Right cardiac atrium (tissue), 5 donors: Measurements from ENCODE around the gene SLC9A3. TPM values are rescaled to one million over a fixed set of nuclear protein-coding genes. Genes with fewer than 3 reads are reported as not detected.
A peak's percentile ranks its signal among the peaks of the same experiment; 100 is the strongest.
"Not testable (repeated sequence)": the region's sequence is repeated elsewhere in the genome, so short reads cannot be mapped to it uniquely, and the experiment has no call there.

Experiments used
- ATAC-seq, 2 donors: fragments of 200-7000 bp; cut with Tn5 transposase; one replicate each; pipeline versions ENCODE4 v1.8.0 to v1.9.1; 2020; ENCODE audit warnings: moderate library complexity in 2 of 2, mild to moderate bottlenecking in 1 of 2
- DNase-seq, 3 donors: peaks; one replicate each; pipeline ENCODE4 v3.0.0-alpha.2; 2020
- H3K27ac ChIP-seq: one replicate; pipeline ENCODE4 v1.5.1; 2013; ENCODE audit warnings: mild to moderate bottlenecking, low read length, control low read depth, moderate library complexity
- H3K27me3 ChIP-seq: one replicate; pipeline ENCODE4 v1.6.1; 2013; ENCODE audit not compliant: control insufficient read depth, insufficient read depth
- H3K4me1 ChIP-seq: one replicate; pipeline ENCODE4 v1.6.1; 2013; ENCODE audit warnings: low read length; ENCODE audit not compliant: control insufficient read depth, insufficient read depth
- H3K4me3 ChIP-seq: one replicate; pipeline ENCODE4 v1.5.1; 2013; ENCODE audit warnings: low read length, control low read depth
- H3K9me3 ChIP-seq: one replicate; pipeline ENCODE4 v1.6.1; 2013; ENCODE audit warnings: low read length; ENCODE audit not compliant: control insufficient read depth
- WGBS: extraction: QIAGEN DNeasy Blood & Tissue Kit; methylation state at CpG from one replicate; pipeline ENCODE4 v1.1.7; 2013; 5-methylcytosine and 5-hydroxymethylcytosine counted together
- intact Hi-C, 4 donors: fragments of 100-400 bp; cut with DNase I; formaldehyde crosslinking; loops; one replicate each; pipeline versions ENCODE4 v1.11.0 to v1.14.0; 2022 to 2023
- polyA plus RNA-seq: library from polyadenylated mRNA; stranded (reverse); fragments of 200-250 nt; gene quantifications from one replicate; pipeline ENCODE4 v1.2.3, GENCODE V29; 2013
- total RNA-seq, 4 donors: library from RNA; stranded (reverse); fragmentation: NEBNext Ultra II Directional; extraction: Animal tissue kit (Norgen Biotek cat#: 25700); gene quantifications; one replicate each; pipeline ENCODE4 v1.2.1, GENCODE V29; 2021
- donor health status: healthy with polysubstance abuse.
- donor health status: DM: no; HTN: yes; CAD: no.
- donor health status: DM: no; HTN: no; CAD: no.
- donor health status: DM: no; HTN: yes; CAD: no; lungs with severe emphysema.
- donor health status: DM: yes; HTN: yes; CAD: no.

SLC9A3 gene
- total and polyA plus RNA-seq, 5 donors: 0.94 to 1.1 (median 1.0) TPM

DNA sequence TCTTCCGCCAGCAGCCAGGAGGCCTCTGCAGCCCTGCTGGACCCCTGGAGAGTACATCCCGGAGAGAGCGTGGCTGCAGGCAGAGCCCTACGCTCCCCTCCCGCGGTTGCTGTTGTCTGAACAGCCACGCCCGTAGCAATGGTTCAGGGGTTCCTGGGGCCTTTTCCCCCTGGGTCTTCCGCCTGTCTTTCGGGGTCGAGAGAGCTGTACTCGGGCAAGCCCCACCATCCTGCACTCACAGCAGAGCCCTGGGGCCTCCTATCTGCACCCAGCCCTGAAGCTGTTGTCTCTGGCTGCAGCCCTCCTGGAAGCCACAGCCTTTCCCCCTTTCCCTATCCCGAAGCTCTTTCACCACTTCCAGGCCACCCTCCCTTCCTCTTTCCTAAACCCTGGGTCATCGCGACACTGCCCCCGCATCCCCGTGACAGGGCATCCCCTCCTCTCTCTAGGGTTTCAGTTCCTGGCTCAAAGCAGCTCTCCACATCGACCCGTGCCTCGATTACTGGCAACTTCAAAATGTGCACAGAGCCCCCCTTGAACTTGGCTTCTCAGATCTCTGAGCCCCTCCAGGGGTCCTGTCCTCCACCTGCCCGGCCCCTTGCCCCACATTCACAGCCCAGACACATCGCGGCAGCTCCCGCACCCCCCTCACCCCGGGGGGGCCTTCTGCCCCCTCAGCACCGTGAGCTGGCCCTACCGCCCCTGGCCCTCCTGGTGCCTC lies 44.0 kb upstream of the SLC9A3 start:
- DNase-seq (no peak), ATAC-seq (peak in 1 of 2 donors; percentile 11)
- Histone ChIP-seq H3K27me3 (no peaks in the 10 kb centered on the region), H3K9me3 (peaks cover 4% of the 10 kb centered on the region), H3K27ac (no peak overlapping the region), H3K4me3 (no peak overlapping the region), H3K4me1 (no peaks in the 10 kb centered on the region)
- intact Hi-C loops: no loop called here
- WGBS: 61% methylated on average over 27 of the region's 27 CpGs

DNA sequence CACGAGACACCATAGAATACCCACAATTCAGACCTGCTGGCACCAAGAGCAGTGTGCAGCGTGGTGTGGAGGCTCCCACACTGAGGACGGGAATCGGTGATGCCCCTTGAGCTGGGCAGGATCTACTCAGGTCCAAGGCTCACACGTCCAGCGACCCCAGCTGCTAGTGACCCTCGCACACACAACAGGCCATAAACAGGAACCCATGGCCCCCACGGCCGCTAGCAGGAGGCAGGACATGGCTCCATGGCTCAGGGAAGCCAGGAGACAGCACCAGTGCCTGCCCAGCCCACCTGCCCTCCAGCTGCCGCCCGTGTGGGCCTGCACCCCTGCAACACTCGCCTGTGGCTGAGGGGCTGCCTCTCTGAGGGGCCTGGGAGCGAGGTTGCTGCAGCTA lies 43.4 kb upstream of the SLC9A3 start:
- 77% methylated on average over 13 of the region's 13 CpGs for WGBS
- Histone ChIP-seq H3K9me3 (peaks cover 4% of the 10 kb centered on the region), H3K4me3 (no peak overlapping the region), H3K4me1 (no peaks in the 10 kb centered on the region), H3K27ac (no peak overlapping the region), H3K27me3 (no peaks in the 10 kb centered on the region)
- DNase-seq: no peak
- intact Hi-C loops: no loop called here
- ATAC-seq: peak in 1 of 2 donors; percentile 31

DNA sequence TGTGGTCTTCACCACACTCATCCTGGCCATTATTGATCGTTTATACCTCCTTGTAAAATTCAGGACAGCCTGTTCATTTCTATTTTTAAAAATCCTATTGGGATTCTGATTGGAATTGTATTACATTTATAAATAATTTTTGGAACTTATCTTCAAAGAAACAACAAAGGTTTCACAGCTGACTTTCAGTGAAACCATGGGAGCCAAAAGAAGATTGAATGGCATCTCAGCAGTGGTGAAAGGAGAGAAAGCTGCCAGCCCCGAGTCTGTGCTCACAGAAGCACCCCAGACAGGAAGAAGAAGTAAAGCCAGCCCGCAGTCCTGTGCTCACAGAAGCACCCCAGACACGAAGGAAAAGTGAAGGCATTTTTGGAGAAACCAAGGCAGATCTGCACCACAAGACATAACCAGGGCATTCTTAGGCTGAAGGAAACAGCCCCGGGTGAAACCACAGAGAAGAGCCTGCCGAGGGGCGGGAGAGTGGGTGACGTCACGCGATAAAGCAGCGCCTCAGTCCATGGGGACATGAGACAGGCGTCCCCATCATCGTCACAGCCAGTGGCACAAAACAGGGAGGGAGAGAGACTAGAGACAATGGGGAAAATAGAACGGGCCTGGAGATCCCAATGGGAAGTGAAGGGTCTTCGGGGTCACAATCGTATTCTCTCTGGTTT lies 42.5 kb upstream of the SLC9A3 start:
- peaks cover 2% of the 10 kb centered on the region for H3K9me3 ChIP-seq
- DNase-seq (no peak), ATAC-seq (no peak)
- H3K27ac ChIP-seq: no peak overlapping the region
- 85% methylated on average over 16 of the region's 16 CpGs for WGBS
- intact Hi-C loops: no loop called here
- H3K4me3 ChIP-seq: no peak overlapping the region
- H3K4me1 ChIP-seq: no peaks in the 10 kb centered on the region
- no peaks in the 10 kb centered on the region for H3K27me3 ChIP-seq

DNA sequence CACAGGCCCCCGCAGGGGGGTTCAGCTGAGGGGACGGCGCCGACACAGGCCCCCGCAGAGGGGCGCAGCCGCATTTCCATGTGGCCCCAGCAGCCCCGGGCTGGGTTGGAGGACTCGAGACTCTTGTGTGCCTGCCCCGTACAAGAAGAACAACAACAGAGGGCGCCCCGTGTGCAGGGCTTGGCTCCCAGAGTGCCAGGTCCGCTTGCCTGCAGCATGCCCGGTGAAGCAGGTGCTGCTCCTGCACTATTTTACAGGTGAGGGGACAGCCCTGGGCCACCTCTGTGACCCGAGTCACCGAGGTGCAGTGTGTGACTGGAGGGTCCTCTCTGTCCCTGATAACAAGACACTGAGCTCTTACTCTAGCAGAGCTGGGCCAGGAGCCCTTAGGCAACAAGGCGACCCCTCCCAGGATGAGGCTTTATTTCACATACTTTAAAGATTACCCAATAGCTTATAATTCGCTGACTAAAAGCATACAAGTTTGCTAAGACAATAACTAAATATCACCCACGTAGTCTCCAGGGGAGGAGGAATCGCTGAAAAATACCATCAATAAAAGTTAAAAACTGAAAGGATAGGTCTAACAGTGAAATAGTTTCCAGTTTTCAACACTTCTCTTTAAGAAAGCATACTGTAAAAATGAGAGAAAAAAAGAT lies 41.7 kb upstream of the SLC9A3 start:
- DNase-seq: no peak
- WGBS: 39% methylated on average over 20 of the region's 20 CpGs
- H3K27me3 ChIP-seq: no peaks in the 10 kb centered on the region

DNA sequence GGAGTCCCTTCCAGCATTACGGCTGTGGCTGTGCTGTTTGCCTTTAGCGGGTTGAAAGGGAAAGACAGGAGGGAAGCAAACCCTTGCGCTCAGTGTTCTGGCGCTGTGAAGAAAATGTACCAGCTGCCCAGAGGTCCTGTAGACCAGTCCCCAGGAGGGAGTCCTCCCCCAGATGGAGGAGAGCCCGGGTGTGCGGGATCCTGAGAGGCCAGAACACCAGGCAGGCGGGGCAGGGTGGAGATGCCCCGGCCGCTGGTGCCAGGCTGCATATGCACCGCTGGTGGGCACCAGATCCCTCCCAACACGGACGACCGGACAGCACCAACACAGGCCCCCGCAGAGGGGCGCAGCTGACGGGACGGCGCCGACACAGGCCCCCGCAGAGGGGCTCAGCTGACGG lies 37.2 kb upstream of the SLC9A3 start:
- Histone ChIP-seq H3K4me1 (no peaks in the 10 kb centered on the region), H3K27ac (no peak overlapping the region), H3K4me3 (no peak overlapping the region), H3K9me3 (no peaks in the 10 kb centered on the region), H3K27me3 (no peaks in the 10 kb centered on the region)
- ATAC-seq (no peak), DNase-seq (no peak)
- 63% methylated on average over 21 of the region's 21 CpGs for WGBS
- intact Hi-C loops: no loop called here

More for the DNA sequence above, 41.7 kb upstream of the SLC9A3 start:
- no peak overlapping the region for H3K4me3 ChIP-seq
- no peak overlapping the region for H3K27ac ChIP-seq
- H3K4me1 ChIP-seq: no peaks in the 10 kb centered on the region
- no peaks in the 10 kb centered on the region for H3K9me3 ChIP-seq
- intact Hi-C loops: no loop called here
- no peak for ATAC-seq

DNA sequence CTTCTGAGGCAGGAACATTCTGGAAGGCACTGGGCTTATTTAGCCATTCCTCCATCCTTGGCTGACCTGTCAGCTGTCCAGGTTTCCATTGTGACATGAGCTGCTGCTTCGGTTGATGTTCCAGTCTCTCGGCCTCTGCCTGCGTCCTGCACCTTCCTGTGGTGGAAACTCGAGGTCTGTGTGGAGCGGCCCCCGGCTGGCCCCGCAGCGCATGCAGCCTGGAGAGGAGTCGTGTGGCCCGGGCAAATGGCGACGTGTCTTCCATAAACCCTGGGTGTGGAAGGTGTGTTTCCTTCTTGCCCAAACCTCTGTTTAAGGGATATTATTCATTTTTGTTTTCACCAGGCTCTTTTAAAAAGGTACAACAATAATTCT lies 36.5 kb upstream of the SLC9A3 start:
- intact Hi-C loops: no loop called here
- Histone ChIP-seq H3K9me3 (no peaks in the 10 kb centered on the region), H3K27ac (no peak overlapping the region), H3K27me3 (no peaks in the 10 kb centered on the region), H3K4me3 (no peak overlapping the region), H3K4me1 (no peaks in the 10 kb centered on the region)
- 69% methylated on average over 12 of the region's 12 CpGs for WGBS
- ATAC-seq (no peak), DNase-seq (no peak)

DNA sequence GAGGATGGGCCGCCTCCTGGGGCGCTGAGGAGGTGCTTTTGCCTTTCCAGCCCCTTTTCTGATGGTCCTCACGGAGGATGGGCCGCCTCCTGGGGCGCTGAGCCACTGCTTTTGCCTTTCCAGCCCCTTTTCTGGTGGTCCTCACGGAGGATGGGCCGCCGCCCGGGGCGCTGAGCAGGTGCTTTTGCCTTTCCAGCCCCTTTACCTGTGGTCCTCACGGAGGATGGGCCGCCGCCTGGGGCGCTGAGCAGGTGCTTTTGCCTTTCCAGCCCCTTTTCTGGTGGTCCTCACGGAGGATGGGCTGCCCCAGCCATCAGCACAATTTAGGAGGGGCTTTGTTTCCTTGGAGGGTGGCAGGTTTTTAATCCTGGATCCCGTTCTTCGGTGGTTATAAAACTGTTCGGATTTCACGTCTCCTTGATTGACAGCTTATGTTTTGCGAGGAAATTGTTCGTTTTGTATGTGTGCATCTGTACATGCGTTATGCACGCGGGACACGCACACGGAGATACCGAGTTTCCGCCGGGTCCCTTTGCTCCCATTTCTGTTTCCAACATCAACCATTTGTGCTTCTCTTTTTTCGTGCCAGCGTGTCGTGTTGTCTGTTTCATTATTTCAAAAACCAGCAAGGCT lies 34.7 kb upstream of the SLC9A3 start:
- intact Hi-C loops: no loop called here
- Histone ChIP-seq H3K4me3 (no peak overlapping the region), H3K9me3 (no peaks in the 10 kb centered on the region), H3K27ac (no peak overlapping the region), H3K4me1 (no peaks in the 10 kb centered on the region), H3K27me3 (no peaks in the 10 kb centered on the region)
- no peak for DNase-seq
- WGBS: 80% methylated on average over 32 of the region's 32 CpGs
- no peak for ATAC-seq

DNA sequence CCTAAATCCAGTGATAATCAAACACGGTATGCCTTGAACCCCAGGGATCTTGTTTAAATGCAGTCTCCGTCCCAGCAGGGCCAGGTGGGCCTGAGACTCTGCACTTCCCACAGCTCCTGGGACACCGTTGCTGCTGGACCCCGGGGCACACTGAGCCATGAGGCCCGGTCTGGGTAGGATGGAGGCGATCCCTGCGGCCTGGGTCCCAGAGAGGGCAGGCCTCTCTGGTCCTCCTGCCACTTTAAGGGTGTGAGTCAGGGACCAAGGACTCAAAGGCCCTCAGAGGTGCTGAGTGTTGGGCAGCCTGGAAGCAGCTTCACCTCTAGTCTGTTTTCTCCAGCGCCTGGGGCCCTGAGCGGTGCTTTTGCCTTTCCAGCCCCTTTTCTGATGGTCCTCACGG lies 34.1 kb upstream of the SLC9A3 start:
- intact Hi-C loops: no loop called here
- no peak overlapping the region for H3K27ac ChIP-seq
- 86% methylated on average over 10 of the region's 10 CpGs for WGBS
- no peak for DNase-seq
- no peaks in the 10 kb centered on the region for H3K27me3 ChIP-seq
- no peaks in the 10 kb centered on the region for H3K4me1 ChIP-seq
- no peaks in the 10 kb centered on the region for H3K9me3 ChIP-seq
- H3K4me3 ChIP-seq: no peak overlapping the region
- ATAC-seq: no peak

DNA sequence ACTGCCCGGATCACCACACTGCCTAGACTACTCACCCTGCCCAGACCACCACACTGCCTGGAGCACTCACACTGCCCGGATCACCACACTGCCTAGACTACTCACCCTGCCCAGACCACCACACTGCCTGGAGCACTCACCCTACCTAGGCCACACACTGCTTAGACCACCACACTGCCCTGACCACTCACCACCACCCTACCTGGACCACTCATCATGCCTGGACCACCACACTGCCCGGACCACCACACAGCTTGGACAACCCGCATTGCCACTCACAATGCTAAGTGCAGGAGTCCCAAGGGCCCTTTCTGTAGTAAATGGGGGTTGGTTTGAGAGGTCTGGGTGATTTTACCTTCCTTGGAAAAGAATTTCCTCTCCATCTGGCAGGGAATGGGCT lies 33.7 kb upstream of the SLC9A3 start:
- H3K4me3 ChIP-seq, intact Hi-C loops, H3K4me1 ChIP-seq, H3K27ac ChIP-seq, H3K9me3 ChIP-seq, ATAC-seq, DNase-seq, H3K27me3 ChIP-seq: not testable (repeated sequence)
- 90% methylated on average over 4 of the region's 4 CpGs for WGBS

DNA sequence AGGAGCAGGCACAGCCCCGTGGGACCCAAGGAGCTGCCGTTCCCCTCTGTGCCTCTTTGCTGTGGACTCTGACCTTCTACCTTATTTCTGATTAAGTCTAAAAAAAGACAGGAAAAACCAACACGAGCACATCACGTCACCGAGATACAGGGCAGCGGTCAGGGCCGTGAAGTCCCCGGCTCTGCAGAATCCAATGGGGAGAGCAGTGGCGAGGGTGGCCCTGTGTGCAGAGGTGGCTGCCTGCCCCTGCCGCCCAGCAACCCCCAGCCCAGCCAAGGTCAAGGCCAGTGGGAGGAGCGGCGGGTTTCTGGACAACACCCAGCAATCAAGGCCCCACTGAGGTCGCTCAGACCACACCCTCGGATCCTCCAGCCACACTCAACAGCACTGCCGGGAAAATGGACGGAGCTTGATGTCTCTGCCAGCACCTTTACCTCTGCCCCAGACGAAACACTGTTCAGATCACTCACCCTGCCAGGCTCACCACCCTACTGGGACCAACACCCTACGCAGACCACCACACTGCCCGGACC lies 32.7 kb upstream of the SLC9A3 start:
- WGBS: 74% methylated on average over 19 of the region's 19 CpGs
- H3K27ac ChIP-seq: no peak overlapping the region
- ATAC-seq (peak; percentile 53 to 56), DNase-seq (no peak)
- no peaks in the 10 kb centered on the region for H3K9me3 ChIP-seq
- H3K27me3 ChIP-seq: no peaks in the 10 kb centered on the region
- no peaks in the 10 kb centered on the region for H3K4me1 ChIP-seq
- intact Hi-C loops: no loop called here
- no peak overlapping the region for H3K4me3 ChIP-seq
